Measurements from ENCODE around the gene RTEL1.

The RTEL1 gene

DNA sequence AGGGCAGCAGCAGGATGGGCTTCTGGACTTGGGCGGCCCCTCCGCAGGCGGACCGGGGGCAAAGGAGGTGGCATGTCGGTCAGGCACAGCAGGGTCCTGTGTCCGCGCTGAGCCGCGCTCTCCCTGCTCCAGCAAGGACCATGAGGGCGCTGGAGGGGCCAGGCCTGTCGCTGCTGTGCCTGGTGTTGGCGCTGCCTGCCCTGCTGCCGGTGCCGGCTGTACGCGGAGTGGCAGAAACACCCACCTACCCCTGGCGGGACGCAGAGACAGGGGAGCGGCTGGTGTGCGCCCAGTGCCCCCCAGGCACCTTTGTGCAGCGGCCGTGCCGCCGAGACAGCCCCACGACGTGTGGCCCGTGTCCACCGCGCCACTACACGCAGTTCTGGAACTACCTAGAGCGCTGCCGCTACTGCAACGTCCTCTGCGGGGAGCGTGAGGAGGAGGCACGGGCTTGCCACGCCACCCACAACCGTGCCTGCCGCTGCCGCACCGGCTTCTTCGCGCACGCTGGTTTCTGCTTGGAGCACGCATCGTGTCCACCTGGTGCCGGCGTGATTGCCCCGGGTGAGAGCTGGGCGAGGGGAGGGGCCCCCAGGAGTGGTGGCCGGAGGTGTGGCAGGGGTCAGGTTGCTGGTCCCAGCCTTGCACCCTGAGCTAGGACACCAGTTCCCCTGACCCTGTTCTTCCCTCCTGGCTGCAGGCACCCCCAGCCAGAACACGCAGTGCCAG is 38.7 kb downstream of the RTEL1 start, which contains the start of gene TNFRSF6B:
TSS of gene TNFRSF6B (plus strand) at position 25 of the 729 bp plus-strand sequence. CDS start at position 141, 116 bp downstream.
- no peak for FAIRE-seq
- no peak for DNase-seq (ENCODE audit: insufficient read length, low spot score)

DNA sequence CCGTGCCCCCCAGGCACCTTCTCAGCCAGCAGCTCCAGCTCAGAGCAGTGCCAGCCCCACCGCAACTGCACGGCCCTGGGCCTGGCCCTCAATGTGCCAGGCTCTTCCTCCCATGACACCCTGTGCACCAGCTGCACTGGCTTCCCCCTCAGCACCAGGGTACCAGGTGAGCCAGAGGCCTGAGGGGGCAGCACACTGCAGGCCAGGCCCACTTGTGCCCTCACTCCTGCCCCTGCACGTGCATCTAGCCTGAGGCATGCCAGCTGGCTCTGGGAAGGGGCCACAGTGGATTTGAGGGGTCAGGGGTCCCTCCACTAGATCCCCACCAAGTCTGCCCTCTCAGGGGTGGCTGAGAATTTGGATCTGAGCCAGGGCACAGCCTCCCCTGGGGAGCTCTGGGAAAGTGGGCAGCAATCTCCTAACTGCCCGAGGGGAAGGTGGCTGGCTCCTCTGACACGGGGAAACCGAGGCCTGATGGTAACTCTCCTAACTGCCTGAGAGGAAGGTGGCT is 39.3 kb downstream of the RTEL1 start:
- FAIRE-seq, result no peak
- no peak for DNase-seq (ENCODE audit: insufficient read length, low spot score)

DNA sequence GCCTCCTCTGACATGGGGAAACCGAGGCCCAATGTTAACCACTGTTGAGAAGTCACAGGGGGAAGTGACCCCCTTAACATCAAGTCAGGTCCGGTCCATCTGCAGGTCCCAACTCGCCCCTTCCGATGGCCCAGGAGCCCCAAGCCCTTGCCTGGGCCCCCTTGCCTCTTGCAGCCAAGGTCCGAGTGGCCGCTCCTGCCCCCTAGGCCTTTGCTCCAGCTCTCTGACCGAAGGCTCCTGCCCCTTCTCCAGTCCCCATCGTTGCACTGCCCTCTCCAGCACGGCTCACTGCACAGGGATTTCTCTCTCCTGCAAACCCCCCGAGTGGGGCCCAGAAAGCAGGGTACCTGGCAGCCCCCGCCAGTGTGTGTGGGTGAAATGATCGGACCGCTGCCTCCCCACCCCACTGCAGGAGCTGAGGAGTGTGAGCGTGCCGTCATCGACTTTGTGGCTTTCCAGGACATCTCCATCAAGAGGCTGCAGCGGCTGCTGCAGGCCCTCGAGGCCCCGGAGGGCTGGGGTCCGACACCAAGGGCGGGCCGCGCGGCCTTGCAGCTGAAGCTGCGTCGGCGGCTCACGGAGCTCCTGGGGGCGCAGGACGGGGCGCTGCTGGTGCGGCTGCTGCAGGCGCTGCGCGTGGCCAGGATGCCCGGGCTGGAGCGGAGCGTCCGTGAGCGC is 39.9 kb downstream of the RTEL1 start:
- FAIRE-seq (no peak), DNase-seq (ENCODE audit: insufficient read length, low spot score) (no peak)

DNA sequence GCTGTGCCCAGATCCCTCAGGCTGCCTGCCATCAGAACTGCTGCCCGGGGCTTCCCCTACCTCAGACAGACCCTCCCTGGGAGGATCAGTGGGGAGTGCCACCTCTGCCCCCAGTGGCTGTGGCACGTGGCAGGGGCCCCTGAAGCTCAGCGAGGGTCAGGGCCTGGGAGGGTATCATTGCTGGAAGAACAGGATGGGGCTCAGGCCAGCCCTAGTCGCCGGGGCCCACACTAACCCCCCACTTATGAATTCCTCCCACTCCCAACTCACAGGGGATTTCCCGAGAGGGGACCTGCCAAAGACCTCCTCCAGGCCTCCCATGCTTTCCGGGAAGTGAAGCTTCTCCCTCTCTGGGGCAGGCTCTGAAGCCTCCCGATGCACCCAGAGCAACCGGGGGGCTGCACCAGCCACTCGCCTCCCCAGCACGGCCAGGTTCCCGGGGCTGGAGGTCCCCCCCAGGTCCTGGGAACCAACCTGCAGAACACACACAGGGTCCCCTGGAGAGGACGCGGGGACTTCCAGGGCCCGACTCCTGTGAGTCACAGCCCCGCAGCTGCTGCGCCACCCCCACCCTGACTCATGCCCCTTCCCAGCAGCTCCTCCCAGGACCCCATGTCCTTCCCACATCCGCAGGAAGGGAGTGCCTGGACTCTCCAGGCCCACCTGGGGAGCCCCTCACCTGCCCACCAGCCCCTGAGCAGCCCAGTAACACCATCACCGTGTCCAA is 40.8 kb downstream of the RTEL1 start:
- DNase-seq (ENCODE audit: insufficient read length, low spot score) (no peak), FAIRE-seq (no peak)

DNA sequence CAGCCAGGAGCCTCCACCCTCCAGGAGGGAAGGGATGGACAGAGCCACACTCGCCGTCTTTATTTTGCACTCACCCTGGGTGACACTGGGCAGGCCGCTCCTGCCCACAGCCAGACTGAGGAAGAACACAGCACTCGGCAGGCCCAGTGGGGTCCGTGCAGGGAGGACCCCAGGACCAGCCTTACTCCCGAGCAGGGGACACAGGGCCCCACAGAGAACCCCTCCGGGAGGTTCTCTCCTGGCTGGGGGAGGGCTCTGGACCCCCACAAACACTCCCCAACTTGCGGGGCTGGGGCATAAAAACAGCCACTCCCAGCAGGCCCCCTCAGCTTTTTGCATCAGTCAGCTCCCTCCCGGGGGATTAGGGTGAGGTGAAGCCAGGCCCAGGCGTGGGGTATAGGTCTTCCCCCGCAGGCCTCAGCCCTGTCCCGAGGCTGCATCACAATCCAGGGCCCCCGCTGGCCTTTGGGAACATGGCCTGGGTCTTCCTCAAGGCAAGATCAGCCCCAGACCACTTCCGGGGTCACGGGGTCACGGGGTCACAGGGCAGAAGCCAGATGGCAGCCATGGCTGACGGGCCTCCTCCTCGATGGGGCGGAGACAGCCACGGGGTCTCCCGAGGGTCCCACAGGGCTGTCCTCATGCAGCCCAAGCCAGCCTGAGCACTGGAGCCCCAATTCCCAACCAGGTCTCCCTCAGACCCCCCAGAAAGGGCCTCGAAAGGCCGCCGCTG is 41.5 kb downstream of the RTEL1 start:
- DNase-seq (ENCODE audit: insufficient read length, low spot score) (no peak), FAIRE-seq (no peak)

DNA sequence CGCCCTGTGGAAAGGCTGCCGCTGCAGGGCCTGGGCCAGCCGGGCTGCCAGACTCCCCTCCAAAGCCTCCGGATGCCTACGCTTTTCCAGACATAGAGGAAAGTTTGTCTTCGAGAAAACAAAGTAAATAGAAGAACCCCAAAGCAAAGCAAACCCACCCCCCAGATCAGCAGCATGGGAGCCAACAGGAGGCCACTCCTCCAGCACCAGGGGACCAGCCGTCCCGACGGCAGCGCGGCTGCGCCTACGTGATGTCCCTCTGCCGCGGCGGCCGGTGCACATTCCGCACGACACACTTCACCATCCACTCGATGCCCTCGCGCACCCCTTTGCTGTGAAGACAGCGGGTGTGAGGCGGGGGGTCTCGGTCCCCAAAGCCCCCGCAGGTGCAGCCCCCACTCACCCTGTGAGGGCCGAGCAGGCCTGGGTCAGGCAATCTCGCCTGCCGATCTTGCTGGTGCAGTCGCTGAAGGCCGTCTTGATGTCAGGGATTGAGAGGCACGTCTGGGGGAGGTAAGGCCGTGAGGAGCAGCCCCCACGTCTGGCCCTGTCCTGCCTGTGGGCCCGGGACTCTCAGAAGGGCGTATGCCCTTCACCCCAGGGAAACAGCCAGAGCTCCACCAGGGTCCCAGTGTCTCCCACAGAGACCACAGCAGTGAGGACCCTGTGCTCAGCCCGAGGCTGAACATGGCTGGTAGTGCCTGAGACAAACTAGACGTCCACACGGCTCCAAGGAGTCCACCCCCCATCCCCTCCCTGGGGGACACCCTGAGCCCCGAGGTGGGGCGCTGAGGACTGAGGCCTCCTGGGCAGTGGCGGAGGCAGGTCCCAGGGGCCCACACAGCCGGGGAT is 42.3 kb downstream of the RTEL1 start:
- DNase-seq (ENCODE audit: insufficient read length, low spot score) (no peak), FAIRE-seq (no peak)

DNA sequence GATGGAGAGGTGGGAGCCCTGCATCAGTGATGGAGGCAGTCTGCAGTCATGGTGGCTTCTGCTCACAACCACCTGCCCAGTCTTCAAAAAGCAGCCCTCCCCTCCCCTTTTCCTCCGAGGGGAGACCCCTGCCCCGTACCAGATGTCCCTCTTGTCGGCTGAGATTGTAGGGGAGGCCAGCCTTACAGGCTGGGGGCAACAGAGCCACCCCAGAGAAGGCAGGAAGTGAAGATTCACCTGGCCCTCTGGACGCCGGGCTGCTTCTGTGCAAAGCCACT is 42.9 kb downstream of the RTEL1 start:
- no peak for DNase-seq (ENCODE audit: insufficient read length, low spot score)
- FAIRE-seq, result no peak

DNA sequence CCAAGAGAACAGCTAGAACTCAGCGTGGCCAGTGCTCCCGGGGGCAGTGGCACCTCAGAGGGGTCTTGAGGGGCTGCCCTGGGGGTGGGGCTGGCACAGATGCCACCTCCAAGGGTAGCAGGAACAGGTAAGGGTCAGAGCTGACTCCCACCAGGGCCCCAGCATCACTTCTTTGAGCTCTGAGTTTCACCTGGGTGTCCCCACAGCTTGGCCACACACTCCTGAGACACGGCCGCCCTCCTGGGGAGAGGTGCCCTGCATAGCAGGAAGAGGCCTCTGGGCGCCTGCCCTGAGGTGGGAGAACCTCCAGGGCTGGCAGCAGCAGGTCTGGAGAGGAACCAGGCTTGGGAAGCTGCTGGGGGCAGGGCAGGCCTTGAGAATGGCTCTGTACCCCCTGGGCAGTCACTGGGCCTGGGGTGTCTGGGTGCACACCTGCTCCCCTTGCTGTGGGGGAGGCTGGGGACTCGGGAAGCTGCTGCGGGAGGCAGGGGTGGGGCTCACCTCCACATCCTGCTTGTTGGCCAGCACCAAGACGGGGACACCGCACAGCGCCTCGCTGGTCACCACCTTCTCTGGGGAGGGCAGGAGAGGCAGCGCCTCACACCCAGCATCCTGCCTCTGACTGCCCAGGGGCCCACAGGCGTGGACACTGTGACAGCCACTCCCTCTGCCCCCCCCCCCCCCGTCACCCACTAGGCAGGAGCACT is 43.4 kb downstream of the RTEL1 start:
- DNase-seq (ENCODE audit: insufficient read length, low spot score), result no peak
- no peak for FAIRE-seq

DNA sequence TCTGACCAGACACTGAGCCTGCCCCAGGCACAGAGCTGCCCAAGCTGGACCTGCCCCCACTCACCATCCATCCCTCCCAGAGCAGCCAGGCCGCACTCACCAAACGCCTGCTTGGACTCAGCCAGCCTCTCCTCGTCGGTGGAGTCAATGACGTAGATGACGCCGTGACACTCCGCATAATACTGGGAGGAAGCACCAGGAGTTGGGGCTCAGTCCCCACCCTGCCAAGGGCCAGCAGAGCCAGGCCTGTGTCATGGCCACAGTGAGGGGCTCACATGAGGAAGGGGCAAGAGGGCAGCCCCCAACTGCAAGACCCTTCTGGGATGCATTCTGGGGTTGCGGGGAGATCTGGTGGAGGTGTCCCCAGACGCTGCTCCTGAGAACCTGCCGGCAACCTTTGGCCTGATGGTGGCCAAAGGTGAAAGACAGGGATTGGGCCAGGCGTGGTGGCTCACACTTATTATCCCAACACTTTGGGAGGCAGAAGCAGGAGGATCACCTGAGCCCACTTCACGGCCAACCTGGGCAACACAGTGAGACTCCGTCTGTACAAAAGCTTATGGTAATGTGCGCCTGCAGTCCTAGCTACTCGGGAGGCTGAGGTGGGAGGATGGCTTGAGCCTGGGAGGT is 44.0 kb downstream of the RTEL1 start:
- no peak for FAIRE-seq

DNA sequence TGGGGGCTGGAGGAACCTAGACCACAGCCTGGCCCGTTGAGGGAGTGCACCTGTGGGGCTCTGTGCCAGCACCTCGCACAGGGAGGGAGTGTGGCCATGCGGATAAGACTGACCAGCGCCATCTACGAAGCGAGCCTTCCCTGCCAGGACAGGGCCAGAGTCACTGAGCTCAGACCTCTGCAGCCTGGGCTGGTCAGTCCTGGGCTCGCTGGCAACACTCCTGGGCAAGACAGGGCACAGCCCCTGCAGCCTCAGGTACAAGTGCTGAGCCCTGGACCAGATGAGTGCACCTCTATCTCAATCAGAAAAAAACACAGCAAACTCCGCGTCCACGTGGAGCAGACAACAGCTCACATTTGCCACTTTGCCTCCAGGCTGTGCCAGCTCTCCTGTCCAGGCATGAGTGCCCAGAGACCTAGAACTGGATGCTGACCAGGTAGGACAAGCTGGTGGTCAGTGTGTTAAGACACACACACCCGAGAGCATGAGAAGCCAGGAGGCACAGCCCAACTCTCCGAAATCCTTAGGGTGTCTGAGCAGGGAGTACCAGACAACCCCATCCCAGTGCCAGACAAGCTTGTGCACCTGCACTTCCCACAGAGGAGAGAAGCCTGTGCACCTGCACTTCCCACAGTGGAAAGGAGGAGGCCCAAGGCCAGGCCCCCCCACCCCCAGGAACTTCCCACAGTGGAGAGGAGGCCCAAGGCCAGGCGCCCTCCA is 44.8 kb downstream of the RTEL1 start:
- DNase-seq (ENCODE audit: insufficient read length, low spot score), result no peak
- no peak for FAIRE-seq

More for the DNA sequence above, 44.0 kb downstream of the RTEL1 start:
- DNase-seq (ENCODE audit: insufficient read length, low spot score), result no peak

DNA sequence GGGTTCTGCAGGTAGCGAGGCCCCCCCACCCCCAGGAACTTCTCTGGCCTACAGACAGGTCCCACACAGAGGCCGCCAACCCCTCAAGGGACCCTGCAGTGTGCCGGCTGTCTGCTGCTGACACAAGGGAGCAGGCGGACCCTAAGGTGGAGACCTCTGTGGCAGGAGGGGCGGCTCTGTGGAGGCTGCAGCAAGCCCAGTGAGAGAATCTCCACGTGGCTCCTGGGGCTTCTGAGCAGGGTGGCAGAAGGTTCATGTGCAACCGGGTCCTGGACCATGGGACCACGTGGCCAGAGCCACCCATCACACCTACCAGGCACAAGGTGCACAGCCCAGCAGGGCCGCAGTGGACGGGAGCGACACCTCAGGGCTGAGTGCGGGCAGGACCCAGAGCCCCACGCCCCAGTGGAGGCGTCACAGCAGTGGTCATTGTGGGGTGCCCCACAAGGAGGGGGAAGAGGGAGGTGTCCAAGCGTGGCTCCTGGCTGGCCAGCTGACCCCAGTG is 45.4 kb downstream of the RTEL1 start:
- no peak for FAIRE-seq

DNA sequence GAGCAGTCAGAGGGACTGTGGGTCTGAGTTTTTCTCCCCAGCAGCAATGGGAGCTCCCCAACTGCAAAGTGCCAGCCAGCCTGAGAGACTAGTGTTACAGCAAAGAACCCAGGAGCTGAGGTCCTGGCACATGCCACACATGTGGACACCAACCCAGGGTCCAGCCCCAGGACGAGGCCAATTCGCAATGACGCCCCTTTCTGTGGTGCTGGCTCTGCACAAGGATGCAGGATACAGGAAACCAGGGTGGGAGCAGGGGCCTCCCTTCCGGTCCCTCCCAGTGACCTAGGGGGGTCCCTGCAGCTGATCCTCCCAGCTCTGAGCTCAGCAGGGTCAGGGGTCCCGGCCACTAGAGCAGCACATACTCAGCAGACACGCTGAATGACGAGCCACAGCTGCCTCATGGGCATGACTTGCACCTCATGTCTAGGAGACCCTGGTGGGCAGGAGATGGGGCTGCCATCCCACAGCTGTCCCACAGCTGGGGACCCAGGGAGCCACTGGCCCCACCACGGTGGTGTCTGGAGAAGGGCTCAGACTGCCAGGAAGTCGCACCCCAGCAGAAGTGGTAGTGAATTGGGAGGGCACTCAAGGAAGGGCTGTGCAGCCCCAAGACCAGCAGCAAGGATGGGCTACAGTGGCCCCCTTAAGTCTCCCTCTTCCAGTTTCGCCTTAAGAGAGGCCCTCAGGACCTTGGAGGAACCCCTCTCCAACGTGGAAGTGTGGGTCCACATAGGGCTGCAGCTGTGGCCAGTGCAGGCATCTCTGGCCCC is 46.0 kb downstream of the RTEL1 start:
- FAIRE-seq (no peak), DNase-seq (ENCODE audit: insufficient read length, low spot score) (no peak)

More for the DNA sequence above, 45.4 kb downstream of the RTEL1 start:
- DNase-seq (ENCODE audit: insufficient read length, low spot score), result no peak

DNA sequence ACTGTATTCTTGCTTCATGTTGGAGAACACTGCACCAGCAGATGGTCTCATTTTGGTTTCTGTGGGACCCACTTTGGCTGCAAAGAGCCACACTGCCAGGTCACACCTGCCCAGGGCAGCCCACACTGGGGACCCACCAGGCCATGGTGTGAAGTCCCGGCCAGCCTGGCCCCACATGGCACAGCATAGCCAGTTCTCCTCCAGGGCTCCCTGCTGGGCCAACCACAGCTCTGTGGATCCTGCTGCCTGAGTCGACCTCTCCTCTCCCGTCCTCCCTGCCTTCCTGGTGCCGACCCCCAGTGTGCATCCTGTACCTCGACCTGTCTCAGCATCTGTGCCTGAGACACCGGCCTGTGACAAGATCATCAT is 46.6 kb downstream of the RTEL1 start:
- DNase-seq (ENCODE audit: insufficient read length, low spot score), result no peak
- FAIRE-seq, result no peak

DNA sequence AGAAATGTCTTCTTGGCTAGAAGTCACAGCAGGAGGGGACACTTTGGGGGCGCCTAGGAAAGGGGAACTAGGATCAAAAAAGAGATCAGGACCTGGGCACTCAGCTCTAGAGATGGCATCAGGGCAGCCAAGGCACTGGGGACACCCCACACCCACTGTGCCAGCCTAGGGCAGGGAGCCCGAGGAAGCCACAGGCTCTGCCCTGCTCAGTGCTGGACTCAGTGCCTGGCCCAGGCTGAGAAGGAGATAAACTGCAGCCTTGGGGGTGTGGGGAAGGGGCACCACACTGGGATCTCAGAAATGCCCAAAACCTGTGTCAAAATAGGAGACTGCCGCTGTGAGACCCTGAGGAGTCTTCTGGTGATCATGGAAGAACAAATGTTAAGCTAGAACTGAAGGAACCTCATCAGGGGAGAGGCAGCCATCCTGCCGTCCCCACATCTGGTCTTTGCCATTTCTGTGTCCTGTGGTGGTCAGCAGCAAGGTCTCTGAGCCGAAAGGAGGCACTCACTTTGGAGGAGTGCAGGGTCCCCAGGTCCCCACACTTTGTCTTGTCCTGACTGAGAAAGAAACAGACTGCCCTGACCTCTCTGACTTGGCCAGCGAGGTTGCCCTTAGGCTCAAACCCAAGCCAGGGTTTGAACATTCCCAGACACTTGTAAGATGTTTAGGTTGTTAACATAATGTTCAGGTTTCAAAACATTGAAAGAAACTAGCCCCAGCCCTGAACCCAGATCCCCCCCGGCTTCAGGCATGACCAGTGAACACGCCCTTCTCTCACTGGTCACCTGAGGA is 47.3 kb downstream of the RTEL1 start:
- no peak for DNase-seq (ENCODE audit: insufficient read length, low spot score)
- no peak for FAIRE-seq

DNA sequence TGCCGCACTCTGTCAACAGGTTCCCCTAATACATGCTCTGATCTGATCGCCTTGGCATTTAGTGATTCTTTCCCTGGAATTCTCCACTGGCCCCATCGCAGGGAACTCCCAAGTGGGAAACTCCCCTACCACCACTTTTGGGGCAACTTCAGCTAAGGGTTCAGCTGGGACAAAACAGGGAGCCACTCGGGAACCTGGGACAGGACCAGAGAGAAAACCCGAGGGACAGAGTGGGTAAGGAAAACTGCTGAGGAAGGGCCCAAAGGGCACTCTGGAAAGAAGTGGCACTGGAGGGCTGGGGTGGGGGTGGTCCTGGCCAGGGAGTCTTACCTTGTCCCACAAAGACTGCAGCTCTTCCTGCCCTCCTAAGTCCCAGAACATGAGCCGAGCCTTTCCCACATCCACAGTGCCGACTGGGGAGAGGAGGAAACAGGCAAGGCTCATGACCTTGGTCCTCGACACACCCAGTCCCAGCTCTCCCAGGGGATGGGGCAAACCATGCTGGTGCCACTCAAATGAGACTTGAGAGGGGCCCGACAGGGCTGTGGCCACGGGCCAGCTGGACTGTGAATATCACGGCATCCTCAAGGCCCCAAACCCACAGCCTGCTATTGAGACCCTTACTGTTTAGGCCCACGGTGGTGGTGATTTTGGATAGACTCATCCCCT is 48.0 kb downstream of the RTEL1 start:
- no peak for DNase-seq (ENCODE audit: insufficient read length, low spot score)
- FAIRE-seq, result no peak
